Left hindlimb (tissue), 1 donor: ENCODE data around the gene GSTM2.

Experiments used
- DNase-seq: peaks from one replicate; pipeline ENCODE4 v3.0.0-alpha.2; 2018

The GSTM2 gene

GRCh38 chr1:109718495-109718894, 50.6 kb downstream of the GSTM2 start:
- no peak for DNase-seq

DNA sequence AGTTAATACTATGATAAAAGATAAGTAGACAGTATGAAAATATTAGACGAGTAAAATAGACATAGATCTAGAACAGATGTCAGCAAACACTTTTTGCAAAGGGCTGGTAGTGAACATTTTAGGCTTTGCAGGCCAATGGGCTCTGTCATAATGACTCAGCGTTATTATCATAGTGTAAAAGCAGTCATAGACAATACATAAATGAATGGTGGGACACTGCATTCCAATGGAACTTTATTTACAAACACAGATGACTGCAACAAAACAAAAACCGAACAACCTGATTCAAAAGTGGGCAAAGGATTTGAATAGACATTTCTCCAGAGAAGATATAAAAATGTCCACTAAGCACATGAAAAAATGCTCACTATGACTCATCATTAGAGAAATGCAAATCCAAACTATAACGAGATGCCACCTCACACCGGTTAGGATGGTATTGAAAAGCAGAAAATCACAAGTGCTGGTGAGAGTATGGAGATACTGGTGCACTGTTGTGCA, 51.5 kb downstream of the GSTM2 start:
- DNase-seq = no peak

DNA sequence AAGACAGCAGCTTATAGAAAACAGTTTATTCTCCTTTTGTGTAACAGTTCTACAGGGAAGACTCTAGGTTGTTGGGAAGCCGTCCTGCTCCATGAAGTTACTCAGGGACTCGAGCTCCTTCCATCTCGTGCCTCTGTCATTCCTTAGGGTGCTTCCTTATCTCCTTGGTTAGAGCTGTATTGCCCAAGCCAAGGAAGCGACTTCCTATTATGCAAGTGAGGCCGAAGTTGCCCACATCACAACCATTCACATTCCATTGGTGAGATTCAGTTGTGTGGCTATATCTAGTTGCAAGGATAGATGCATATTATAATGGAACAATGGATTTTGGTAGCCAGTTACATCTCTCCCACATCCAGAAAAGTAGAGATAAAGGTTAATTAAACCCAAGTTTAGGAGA, 53.2 kb downstream of the GSTM2 start:
- no peak for DNase-seq

- DNase-seq = no peak
Measured at GRCh38 chr1:109721971-109722370, 54.1 kb downstream of the GSTM2 start.

DNA sequence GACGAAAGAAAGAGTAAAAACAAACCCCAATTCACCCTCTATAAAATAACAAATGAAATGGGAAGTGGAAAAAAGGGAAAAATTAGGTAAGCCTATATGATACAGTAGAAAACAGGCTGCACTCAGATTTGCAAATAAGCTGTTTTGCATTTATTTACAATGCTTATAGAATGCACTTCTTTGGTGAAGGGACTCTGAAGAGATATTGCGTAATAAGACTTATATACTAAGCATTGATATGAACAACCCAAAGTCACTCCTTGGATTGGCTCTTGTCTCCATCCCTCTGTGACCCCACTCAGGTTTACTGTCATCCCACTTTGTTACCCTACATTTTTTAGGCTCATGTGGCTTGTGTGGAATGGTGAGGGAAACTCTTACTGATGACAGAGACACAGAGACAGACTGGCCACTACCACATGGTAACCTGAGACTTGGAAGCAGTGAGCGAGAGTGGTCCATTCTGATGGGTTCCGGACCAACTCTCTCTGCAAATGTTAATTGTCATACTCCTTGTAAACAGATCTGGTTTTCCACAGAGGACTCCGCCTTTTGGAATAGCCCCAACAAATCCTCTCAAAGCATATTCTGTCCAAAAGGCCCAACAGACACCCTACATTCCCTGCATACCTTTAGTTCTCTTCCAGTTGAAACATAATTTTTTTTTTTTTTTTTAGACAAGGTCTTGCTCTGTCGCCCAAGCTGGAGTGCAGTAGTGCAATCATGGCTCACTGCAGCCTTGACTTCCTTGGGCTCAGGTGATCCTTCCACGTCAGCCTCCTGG, 55.2 kb downstream of the GSTM2 start:
- DNase-seq = no peak
